Measurements from ENCODE around the gene GATAD2B. TPM values are rescaled to one million over a fixed set of nuclear protein-coding genes. Genes with fewer than 3 reads are reported as not detected.
A peak's percentile ranks its signal among the peaks of the same experiment; 100 is the strongest.

GATAD2B gene
- 2.6 and 16.6 TPM in 2 replicates for total RNA-seq

DNA sequence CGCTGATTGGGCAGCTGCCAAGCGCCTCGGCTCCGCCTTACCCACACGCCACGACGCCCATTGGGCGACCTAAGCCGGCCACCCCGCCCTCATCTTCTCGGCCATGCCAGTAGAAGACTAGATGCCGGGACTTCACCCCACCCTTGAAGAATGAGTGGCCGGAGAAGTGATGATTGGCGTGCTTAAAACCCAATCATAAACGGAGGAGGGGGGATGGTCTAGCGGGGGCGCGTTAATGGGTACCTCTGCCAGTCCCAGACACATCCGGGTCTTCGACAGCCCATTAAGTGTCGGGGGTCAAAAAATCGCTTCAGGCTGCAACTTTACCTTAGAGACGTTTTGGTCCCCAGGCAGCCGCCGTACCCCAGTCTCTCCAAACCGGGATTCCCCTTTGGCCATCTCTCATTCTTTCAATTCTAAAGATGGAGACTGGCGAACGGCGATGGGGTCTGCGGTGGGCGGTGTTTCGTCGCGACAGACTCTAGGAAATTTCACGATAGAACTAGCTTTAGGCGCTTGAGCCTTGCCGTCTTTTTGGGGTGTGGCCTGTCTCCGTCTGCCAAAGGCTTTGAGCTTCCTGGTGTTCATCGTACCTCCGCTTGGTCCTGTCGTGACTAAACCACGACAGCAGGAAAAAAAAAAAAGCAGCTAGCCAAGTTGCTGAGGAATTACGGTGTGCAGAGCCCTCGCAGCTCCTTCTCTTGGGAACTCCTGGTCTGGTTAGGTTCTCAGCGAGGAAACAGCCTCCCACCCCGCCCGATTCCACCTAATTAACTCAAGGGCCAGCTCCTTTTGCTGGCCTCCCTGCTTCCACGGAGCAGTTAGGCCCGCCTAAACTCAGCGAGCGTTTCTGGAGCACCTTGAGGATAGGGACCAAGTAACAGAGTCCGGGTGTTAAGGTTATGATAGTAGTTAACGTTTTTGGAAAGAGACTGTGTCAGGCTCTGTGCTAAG lies at the start of gene GATAD2B:
Gene GATAD2B, minus strand, starts transcription at position 1 of the 954 bp plus-strand sequence. CDS start 94,625 bp downstream, outside the sequence.
- peak; percentile 99 for DNase-seq (ENCODE audit: low read depth)

GRCh38 chr1:153970346-153970745 lies 47.6 kb upstream of the GATAD2B start:
- no peak for DNase-seq (ENCODE audit: low read depth)

GRCh38 chr1:153968972-153969371 lies 46.2 kb upstream of the GATAD2B start:
- DNase-seq (ENCODE audit: low read depth), result no peak

DNA sequence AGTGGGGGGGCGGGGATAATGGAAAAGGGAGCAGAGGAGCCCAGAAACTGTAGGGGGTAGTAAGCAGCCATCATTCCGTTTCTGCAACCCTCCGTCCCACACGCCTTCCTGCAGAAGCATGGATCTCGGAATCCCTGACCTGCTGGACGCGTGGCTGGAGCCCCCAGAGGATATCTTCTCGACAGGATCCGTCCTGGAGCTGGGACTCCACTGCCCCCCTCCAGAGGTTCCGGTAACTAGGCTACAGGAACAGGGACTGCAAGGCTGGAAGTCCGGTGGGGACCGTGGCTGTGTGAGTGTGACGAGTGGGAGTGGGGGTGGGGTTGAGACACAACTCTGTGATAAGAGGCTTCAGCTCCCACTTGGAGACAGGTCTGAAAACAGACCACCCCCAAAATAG lies 45.6 kb upstream of the GATAD2B start:
- no peak for DNase-seq (ENCODE audit: low read depth)

DNA sequence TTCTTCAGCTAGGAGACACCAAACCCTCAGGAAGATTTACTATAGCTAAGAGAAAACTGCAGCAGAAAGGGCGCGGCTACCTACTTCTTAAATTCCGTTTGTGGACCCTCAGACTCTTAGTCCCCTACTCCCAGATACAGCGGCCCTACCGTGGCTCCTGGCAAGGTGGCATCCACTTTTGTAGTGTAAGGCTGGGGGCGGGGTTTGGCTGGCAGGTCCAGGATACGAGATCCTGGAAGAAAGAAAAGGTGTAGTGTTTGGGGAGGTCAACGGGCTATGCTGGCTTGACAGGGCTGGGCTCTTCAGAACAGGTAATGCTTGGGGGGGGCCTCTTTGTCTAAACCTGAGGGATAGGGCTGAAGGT lies 45.2 kb upstream of the GATAD2B start:
- no peak for DNase-seq (ENCODE audit: low read depth)

DNA sequence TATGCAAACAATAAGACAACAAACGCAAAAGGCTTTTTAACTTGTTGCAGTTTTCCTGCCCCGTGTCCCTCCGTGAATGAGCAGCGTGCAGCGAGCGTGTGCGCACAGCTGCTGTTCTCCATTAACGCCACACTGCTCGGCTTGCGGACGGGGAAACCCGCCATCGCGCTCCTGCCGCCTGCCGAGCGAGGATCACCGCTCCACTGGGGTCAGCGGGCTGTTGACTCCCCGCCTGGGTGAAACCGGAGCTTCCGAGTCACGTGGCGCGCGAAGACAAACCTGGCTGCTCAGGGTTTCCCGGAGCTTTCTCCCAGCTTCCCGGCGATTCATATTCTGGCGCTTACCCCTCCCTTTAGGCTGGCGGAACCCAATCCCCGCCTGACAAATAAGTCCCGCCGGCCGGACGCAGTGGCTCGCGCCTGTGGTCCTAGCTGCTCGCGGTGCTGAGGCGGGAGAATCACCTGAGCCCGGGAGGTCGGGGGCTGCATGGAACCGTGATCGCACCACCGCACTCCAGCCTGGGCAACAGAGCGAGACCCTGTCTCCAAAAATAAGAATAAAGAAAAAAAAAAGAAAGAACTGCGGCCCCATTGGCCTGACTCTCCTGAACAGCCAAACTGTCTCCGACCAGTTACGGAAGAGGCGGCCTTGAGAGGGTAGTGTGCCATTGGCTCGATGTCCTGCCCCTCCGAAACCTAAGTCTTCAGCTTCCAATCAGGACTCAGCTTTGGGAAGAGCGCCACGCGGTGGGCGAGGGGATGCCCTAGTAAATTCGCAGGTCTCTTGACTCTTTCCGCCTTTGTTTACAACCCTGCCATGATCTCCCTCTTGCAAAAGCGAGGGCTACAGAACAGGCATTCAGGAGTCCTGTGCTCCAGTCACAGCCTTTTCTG lies 44.6 kb upstream of the GATAD2B start, which contains the start of gene CREB3L4:
Gene CREB3L4, plus strand, starts transcription at position 796 of the 893 bp plus-strand sequence. CDS start 624 bp downstream, outside the sequence.
- DNase-seq (ENCODE audit: low read depth), result peak; percentile 98

GRCh38 chr1:153963850-153964331 lies 41.1 kb upstream of the GATAD2B start:
- DNase-seq (ENCODE audit: low read depth), result peak; percentile 47

DNA sequence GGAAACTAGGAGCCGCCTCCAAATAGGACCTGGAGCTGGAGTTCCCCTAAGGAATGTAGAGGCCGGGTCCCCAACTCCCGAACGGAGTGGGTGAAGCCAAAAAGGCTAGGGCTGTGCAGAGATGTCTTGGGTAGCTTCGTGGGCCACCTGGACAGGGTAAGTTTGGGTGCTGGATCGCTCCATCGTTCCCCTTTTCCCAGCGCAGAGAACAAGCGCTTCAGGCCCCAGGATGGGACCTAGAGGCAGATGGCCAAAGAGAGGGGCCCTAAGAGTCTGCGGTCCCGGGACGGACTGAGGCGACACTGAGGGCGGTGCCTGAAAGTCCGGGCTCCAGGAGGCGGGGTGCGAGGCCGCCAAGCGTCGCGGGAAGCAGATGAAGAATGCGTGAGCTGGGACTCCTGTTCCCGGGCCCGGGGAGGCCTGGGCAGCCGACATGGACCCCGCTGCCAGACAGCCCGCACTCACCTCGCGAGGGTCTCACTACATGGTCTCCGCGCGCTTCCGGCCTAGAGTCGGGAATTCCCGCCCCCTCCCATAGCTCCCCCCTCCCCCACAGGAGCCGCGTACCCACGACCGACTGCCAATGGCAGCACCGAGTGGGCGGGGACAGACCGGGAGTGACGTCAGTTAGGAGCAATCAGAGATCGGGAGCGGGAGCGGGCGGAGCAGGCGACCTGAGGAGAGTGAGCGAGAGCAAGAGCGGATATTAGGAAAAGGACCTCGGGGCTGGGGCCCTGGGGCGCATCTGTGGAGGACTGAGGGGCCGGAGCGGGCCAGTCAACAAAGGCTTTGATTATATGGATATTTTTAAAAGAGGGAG lies 40.5 kb upstream of the GATAD2B start, which contains the start of gene SLC39A1:
Gene SLC39A1, minus strand, starts transcription at position 508 of the 820 bp plus-strand sequence. CDS start 822 bp downstream, outside the sequence.
- peak; percentile 92 for DNase-seq (ENCODE audit: low read depth)

GRCh38 chr1:153962088-153963029 lies 39.6 kb upstream of the GATAD2B start:
- peak; percentile 86 for DNase-seq (ENCODE audit: low read depth)

DNA sequence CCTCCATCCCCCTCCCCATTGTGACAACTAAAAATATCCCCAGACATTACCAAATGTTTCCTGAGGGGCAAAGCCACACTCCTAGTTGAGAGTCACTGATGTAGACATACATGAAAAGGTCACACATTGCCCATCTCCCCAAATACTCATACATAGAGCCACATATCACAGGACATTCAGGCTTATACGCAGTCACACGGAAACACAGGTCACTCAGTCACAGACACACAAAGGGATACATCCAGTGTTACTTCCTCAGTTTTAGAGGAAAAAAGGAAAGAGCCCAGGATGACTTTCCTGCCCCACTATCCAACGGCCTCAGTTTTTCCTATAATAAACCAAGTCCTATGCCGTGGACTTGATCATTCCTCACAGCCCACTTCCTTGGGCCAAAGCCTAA lies 38.6 kb upstream of the GATAD2B start:
- no peak for DNase-seq (ENCODE audit: low read depth)

DNA sequence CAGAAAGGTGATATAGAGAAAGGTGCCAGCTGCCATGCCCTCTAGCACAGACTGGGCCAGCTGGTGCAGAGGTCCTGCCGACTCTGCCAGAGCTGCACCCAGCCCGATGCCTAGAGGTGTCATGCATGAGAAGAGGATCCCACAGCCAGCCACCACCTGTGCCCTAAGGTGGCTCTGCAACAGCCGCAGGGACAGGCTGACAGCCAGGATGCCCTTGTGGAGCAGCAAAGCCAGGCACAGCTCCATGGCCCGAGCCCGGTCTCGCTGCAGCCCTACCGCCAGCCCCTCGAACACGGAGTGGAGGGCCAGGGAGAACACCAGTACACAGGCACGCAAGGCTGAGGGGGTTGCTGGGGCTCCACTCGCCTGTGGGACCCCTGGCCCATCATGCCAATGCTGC lies 37.4 kb upstream of the GATAD2B start:
- no peak for DNase-seq (ENCODE audit: low read depth)

DNA sequence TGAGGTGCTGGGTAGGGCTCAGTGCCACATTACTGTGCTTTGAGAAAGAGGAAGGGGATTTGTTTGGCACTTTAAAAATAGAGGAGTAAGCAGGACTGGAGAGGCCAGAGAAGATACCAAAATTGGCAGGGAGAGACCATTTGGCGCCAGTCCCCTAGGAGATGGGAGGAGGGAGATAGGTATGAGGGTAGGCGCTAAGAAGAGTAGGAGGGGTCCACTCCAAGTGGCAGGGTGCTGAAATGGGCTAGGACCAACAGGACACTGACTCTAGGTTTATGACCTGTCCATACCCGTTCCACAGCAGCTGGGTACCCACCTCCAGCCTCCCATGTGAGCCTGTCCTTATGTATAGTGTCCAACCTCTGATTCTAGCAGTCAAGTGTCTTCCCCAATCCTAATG lies 36.7 kb upstream of the GATAD2B start:
- no peak for DNase-seq (ENCODE audit: low read depth)

DNA sequence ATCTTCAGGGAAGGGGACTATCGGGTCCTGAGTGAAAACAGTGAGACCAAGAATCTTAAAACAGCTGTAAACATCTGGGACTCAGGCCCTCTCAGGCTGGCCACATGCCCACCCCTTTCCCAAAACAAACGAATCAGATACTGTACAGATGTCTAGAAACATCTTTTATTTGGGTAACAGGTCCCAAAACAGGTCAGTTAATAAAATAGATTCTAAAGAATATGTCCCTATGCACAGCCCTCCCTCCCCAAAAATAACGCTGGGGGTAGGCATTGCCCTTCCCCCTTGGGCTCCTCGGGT lies 36.1 kb upstream of the GATAD2B start:
- no peak for DNase-seq (ENCODE audit: low read depth)

DNA sequence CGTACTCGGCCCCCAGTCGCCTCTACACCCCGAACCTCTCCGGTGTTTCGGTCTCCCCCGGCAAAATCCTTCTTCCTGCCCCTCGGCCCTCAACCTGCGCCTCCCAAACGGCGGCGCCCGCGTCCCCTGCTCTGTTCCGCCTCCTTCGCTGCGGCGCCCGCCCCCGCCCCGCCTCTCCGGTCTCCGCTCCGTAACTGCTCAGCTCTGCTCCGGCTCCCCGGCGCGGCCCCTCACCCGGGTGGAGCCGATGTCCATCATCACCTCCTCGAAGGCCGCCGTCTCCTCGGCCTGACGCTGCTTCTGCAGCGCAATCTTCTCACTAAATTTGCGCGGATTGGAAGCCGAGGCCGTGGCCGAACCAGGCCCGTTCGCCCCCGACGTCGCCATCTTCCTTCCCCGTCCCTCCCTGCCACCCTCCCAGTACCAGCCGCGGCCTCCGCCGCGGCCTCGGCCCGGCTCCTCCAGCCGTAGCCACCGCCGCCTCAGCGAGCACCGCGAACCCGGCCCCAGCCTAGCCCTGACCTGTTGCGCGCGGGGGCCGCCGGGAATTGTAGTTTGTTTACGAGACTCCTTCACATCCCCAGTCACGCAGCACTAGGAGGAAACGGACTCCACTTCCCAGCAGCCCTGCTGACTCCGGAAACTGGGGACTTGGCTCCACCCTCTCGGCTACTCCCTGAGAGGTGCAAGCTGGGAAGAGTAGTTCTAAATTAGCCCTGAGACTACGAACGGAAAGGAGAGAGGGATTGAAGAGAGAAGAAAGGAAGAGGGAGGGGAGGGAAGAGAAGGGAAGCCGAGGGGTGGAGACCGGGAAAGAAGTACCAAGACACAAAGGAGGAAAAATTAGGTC lies 35.6 kb upstream of the GATAD2B start, which contains the start of gene CRTC2:
Gene CRTC2, minus strand, starts transcription at position 502 of the 850 bp plus-strand sequence. Its CDS starts 115 bp downstream, at position 387.
- DNase-seq (ENCODE audit: low read depth), result peak; percentile 97

GRCh38 chr1:153957744-153958110 lies 35.0 kb upstream of the GATAD2B start:
- DNase-seq (ENCODE audit: low read depth), result peak; percentile 27

DNA sequence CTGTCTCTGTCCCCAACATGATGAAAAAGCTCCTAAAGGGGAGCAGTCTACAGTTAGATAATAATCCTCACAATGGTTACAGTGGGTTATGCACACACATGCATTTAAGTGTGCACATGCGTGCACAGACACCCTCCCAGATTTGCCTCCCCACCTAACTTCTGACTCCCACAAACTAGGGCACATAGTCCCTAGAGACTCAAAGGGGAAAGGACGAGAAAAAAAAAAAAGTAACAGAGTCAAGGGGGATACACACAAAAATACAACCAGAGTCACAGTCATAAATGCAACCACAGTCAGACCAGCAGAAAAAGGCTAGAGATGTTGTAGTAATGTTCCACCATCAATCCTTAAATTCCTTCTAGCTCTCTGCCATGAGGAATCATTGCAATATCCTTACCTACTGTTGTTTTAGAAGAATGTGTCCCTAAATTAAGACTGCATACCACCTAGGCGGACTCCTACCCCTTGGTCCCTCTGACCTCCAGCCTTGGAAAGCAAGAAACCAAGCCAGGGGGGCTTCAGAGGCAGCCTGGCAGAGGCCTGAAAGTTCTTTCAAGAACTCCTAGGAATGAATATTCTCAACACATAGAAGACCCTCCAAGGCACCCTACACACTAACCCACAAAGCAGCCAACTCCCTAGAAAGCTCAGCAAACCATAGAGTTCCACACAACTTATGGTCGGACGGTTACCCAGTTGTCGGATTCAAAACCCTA lies 34.4 kb upstream of the GATAD2B start:
- DNase-seq (ENCODE audit: low read depth), result no peak

GRCh38 chr1:153954826-153955225 lies 32.1 kb upstream of the GATAD2B start:
- no peak for DNase-seq (ENCODE audit: low read depth)

GRCh38 chr1:153953859-153954365 lies 31.1 kb upstream of the GATAD2B start:
- no peak for DNase-seq (ENCODE audit: low read depth)
